GM21526 (cell line): ENCODE results near the gene SPDYE2B.
"Not testable (repeated sequence)": the region's sequence is repeated elsewhere in the genome, so short reads cannot be mapped to it uniquely, and the experiment has no call there.

Experiments used
- ATAC-seq: cut with Tn5 transposase; IDR thresholded peaks from one replicate; pipeline ENCODE4 v1.9.1; 2021; ENCODE audit warnings: moderate library complexity; ENCODE audit not compliant: unreplicated experiment, low FRiP score

Gene SPDYE2B, protein sequence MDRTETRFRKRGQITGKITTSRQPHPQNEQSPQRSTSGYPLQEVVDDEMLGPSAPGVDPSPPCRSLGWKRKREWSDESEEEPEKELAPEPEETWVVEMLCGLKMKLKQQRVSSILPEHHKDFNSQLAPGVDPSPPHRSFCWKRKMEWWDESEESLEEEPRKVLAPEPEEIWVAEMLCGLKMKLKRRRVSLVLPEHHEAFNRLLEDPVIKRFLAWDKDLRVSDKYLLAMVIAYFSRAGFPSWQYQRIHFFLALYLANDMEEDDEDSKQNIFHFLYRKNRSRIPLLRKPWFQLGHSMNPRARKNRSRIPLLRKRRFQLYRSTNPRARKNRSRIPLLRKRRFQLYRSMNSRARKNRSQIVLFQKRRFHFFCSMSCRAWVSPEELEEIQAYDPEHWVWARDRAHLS

GRCh38 chr7:102649924-102650323, at the start of gene SPDYE2B:
Gene SPDYE2B (plus strand): TSS chr7:102650319. CDS start chr7:102652349, 2,030 bp downstream.
- not testable (repeated sequence) for ATAC-seq

DNA sequence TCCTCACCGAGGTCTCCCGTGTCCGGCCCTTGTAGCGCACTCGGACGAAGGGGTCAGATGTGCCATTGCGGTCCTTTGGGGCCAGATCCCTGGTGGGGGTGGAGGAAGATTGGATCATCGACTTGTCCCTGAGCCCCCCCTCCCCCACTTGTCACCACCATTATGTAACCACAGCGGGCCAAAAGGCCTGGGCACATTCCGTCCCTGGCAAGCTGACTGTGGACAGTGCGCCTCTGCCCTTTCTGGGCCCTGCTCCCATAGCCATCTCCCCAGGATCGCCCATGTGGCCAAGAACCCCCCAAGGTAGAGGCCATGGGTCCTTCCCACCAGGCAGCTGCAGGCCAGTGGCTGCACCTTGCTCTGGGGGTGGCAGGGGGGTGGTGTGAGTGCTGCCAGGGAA, 47.8 kb upstream of the SPDYE2B start:
- not testable (repeated sequence) for ATAC-seq

- ATAC-seq, result not testable (repeated sequence)
Observed at GRCh38 chr7:102604431-102605145, 45.5 kb upstream of the SPDYE2B start.

GRCh38 chr7:102606848-102607247, 43.3 kb upstream of the SPDYE2B start:
- not testable (repeated sequence) for ATAC-seq

- not testable (repeated sequence) for ATAC-seq
Observed at GRCh38 chr7:102609734-102610133, 40.4 kb upstream of the SPDYE2B start.

DNA sequence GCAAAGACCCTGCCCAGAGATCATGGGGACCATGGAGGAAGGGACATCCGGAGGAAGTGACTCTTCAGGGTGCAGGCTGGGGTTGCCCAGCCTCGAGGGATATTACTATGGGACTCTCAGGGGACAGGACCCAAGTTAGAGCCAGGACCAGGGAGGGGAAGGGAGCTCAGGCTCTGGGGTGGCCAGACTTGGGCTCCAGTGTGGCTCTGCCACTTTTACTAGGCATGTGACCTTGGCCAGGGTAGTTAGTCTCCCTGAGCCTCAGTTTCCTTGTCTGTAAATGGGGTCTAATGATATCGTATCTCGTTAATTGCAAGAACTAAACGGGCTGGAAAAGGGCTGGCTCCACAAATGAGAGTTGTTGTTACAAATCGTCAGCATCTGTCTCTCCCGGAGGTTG, 39.7 kb upstream of the SPDYE2B start:
- ATAC-seq, result not testable (repeated sequence)

GRCh38 chr7:102611013-102611674, 39.0 kb upstream of the SPDYE2B start:
- peak; percentile 31 for ATAC-seq

DNA sequence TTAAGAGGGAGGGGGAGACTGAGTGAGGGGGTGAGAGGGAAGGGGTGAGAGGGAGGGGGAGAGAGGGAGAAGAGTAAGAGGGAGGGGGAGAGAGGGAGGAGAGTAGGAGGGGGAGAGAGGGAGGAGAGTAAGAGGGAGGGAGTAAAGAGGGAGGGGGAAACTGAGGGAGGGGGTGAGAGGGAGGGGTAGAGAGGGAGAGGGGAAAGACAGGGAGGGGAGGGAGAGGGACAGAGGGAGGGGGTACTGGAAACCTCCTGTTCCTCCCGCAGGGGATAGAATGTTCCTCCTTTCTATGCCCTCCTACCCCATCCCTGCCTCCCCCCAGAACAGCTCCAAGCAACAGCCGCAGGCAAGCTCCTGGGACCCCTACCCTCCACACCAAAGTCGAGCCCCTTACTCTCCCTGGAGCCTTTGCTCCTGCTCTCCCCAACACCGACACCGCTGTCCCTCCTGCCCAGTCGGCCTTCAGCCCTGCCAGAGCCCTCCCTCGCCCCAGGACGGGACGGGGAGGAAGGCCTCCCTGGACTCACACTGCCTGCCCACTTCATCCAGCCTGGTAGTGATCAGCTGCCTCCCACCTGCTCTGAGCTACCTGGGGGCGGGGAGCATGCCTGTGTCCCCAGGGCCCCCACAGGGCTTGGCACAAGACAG, 38.3 kb upstream of the SPDYE2B start:
- not testable (repeated sequence) for ATAC-seq

GRCh38 chr7:102613575-102614345, 36.4 kb upstream of the SPDYE2B start:
- ATAC-seq, result peak; percentile 55

GRCh38 chr7:102614346-102614697, 35.8 kb upstream of the SPDYE2B start:
- ATAC-seq, result peak; percentile 8

DNA sequence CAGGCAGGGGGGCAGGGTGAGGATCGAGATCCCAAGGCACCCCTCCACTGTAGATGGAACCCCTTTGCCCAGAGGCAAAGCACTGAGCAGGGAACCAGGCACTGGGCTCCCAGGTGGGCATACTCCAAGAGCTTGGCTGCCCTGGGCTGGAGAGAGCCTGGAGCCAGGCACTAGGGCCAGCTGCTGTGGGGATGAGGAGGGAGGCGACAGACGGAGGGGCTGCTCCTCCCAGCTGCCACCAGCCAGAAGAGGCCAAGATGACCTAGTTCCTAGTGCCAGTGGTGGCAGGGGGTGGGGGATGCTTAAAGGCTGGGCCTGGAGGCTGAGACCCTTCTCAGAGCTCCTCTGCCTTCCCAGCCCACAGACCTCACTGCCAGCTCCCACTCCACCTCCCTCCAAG, 35.2 kb upstream of the SPDYE2B start:
- not testable (repeated sequence) for ATAC-seq

GRCh38 chr7:102615930-102616329, 34.2 kb upstream of the SPDYE2B start:
- not testable (repeated sequence) for ATAC-seq

DNA sequence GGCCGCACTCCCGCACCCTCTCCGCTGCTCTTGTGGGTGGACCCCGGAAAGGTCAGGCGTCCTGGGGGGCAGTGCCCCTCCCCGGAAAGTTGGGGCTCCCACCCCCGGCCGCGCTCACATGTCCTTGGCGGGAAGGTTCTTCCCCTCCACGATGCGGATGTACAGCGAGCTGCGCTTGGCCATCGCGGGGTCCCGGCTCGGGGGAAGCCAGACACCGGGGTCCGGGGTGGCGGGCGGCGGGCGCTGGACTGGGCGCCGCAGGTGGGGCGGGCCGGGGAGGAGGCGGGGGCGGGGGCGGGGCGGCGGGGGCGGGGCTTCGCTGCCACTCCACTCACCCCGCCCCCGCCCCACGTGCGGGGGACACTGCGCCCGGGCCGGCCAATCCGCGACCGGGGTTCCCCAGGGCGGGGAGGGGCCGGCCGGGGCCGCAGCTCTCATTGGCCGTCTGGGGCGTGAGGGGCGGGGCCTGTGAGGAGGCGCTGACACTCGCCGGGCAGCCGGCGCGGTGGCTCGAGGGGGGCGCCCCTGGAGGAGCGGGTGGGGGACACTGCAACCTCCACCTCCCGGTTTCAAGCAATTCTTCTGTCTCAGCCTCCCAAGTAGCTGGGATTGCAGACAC, 33.5 kb upstream of the SPDYE2B start, which contains the start of gene RASA4:
Gene RASA4 (minus strand): TSS at position 250 of the 619 bp plus-strand sequence. CDS start 67 bp downstream, at position 183.
- ATAC-seq, result peak; percentile 54

DNA sequence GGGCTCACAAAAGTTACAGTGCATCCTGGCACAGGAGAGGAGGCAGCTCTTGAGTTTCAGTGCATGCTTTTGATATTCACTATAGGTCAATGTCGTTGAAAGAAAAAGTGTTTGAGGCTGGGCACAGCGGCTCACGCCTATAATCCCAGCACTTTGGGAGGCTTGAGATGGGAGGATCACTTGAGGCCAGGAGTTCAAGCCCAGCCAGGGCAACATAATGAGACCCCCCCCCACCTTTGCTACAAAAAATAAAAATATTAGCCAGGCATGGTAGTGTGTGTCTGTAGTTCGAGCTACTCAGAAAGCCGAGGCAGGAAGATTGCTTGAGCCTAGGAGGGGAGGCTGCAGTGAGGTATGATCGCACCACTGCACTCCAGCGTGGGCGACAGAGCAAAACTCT, 32.0 kb upstream of the SPDYE2B start:
- not testable (repeated sequence) for ATAC-seq

DNA sequence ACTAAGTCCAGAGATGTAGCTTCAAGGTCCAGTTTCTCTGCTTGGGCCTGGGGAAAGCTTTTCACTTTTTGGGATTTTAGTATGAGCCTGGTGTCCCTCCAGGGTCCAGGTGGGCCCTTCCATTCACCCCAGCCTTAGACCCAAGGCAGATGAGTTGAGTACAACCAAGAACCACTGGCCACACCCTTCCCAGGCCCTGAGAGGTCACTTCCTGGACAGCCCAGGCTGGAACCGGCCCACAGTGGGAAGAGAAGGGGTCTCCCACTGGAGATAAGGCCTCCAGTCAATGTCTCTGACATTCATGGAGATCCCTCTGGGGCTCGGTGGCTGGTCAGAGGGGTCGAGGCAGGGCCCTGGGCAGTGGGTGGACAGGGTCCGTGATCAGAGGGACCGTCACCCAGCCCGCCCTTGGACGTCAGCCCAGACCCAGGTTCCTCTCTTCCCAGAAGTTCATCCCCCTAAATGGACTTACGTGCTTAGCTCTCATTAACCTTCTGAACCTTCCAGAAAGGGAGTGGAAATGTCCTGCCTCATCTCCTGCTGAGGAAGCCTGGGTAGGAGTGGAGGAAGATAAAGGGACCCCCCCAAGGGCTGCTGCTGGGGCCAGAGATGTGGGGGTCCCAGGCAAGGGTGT, 22.7 kb upstream of the SPDYE2B start:
- not testable (repeated sequence) for ATAC-seq

GRCh38 chr7:102630622-102631021, 19.5 kb upstream of the SPDYE2B start:
- ATAC-seq, result not testable (repeated sequence)

DNA sequence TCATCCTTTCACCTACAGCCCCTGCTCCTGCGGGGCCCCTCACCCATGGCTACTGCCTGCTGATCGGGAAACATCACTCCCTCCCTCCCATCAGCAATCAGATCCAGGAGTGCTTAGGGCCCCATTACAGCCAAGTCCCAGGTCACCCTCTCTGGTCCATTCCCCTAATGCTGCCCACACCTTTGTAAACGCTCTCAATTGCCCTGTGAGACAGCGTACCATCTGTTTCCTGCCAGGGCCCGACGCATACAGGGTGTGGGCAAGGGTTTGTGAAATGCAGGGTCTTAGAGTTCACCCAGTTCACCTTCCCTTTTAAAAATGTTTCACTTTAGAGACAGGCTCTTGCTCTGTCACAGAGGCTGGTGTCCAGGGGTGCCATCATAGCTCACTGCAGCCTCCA, 15.8 kb upstream of the SPDYE2B start:
- ATAC-seq, result not testable (repeated sequence)

GRCh38 chr7:102635354-102635753, 14.8 kb upstream of the SPDYE2B start:
- ATAC-seq, result not testable (repeated sequence)

DNA sequence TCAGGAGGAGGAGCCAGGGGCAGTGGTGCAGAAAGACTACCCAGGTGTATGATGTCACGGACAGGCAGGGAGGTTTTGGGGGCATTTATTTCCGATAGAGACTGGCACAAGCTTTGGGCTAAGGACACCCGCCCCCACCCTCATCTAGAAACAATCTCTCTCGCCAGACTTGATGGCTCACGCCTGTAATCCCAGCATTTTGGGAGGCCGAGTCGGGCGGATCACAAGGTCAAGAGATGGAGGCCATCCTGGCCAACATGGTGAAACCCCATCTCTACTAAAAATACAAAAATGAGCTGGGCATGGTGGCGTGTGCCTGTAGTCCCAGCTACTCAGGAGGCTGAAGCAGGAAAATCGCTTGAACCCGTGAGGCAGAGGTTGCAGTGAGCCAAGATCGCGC, 13.2 kb upstream of the SPDYE2B start:
- not testable (repeated sequence) for ATAC-seq
